ENCODE measurements around the gene DUSP22.

GRCh38 chr6:273551-274058 lies 18.7 kb upstream of the DUSP22 start:
- TF ChIP-seq CTCF (conservative IDR thresholded peaks at IDR 0.05; ENCODE audit: low read depth, low read length), result no peak
- TF ChIP-seq EZH2 (IDR thresholded peaks at IDR 0.05; ENCODE audit: borderline replicate concordance, low read depth, low read length, poor library complexity, severe bottlenecking), result no peak
